Retinal pigment epithelial cell (primary cell): ENCODE data around the gene ZFYVE19.

Experiments
- DNase-seq: peaks from one replicate; pipeline ENCODE4 v3.0.0-alpha.2; 2010; ENCODE audit warnings: low read depth
- H3K4me3 ChIP-seq: 2 replicates; pipeline ENCODE4 v1.5.1; 2011; ENCODE audit warnings: mild to moderate bottlenecking, low read length, control low read depth, moderate library complexity
- TF ChIP-seq, protein P1 (sequence below): conservative IDR thresholded peaks from 2 replicates; pipeline ENCODE4 v1.5.1; 2011; ENCODE audit warnings: low read depth, low read length, control low read depth, inconsistent platforms

Gene ZFYVE19

DNA sequence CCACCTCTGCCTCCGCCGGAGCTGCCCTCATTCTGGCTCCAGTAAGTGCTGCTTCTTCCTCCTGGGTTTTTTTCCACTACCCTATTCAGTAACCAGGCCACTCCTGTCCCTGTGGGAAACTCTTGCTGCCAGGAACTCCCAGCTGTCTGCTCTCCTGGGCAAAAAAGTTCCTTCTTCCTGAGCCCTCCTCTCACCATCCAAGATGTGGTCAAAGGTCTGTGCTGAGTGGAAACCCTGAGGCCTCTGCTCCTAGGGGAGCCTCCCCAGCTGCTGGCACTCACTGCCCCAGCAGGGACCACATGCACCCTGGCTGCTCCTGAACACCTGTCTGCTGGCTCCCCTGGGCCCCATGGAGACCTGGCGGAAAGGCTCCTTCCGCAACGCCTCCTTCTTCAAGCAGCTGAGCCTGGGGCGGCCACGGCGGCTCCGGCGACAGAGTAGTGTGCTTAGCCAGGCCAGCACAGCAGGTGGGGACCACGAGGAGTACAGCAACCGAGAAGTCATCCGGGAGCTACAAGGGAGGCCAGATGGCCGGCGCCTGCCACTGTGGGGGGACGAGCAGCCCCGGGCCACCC lies 36.7 kb upstream of the ZFYVE19 start:
- H3K4me3 ChIP-seq: no peak overlapping the region
- TF ChIP-seq, protein P1, sequence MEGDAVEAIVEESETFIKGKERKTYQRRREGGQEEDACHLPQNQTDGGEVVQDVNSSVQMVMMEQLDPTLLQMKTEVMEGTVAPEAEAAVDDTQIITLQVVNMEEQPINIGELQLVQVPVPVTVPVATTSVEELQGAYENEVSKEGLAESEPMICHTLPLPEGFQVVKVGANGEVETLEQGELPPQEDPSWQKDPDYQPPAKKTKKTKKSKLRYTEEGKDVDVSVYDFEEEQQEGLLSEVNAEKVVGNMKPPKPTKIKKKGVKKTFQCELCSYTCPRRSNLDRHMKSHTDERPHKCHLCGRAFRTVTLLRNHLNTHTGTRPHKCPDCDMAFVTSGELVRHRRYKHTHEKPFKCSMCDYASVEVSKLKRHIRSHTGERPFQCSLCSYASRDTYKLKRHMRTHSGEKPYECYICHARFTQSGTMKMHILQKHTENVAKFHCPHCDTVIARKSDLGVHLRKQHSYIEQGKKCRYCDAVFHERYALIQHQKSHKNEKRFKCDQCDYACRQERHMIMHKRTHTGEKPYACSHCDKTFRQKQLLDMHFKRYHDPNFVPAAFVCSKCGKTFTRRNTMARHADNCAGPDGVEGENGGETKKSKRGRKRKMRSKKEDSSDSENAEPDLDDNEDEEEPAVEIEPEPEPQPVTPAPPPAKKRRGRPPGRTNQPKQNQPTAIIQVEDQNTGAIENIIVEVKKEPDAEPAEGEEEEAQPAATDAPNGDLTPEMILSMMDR: no peak
- no peak for DNase-seq

GRCh38 chr15:40771242-40771641 lies 35.6 kb upstream of the ZFYVE19 start:
- TF ChIP-seq, protein P1: no peak
- no peak for DNase-seq
- H3K4me3 ChIP-seq: no peak overlapping the region

DNA sequence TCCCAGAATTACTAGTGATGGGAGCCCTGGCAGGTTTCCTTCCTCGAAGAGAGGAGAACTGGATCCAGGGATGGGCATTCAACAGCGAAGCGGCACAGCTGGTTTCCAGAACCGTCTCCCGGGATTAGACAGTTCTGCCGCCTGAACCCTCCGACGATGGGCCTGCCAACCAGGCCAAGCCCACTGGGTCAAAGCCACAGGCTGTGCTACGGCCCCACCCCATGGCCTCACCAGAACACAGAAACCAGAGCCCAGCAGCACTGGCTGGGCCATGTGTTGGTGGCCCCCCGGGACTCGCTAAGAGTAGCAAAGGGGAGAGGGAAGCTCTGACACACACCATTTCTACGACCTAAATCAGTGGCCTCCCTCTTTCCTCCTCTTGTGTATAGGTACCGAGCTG lies 34.9 kb upstream of the ZFYVE19 start:
- no peak for DNase-seq
- TF ChIP-seq, protein P1: no peak
- no peak overlapping the region for H3K4me3 ChIP-seq

- TF ChIP-seq, protein P1: no peak
- no peak for DNase-seq
- H3K4me3 ChIP-seq: no peak overlapping the region
Measured at GRCh38 chr15:40773496-40773895, 33.4 kb upstream of the ZFYVE19 start.

DNA sequence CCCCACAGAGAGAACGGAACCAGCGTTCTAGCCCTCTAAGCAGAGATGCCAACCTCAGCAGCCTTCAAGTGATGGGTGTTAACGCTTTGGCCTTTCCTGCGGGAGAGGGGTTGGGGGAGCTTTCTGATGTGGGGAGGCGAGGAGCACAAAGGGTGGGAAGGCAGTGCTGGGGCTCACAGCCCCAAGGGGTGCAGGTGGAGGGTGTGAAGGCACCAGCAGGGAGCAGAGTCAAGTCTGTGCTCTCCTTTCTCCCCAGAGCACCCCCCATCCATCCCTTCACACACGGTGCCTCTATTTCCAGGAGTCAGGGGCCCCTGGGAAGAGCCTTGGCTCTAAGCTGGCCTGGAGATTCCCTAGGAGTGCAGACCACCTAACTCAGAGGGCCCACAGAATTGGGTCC lies 33.0 kb upstream of the ZFYVE19 start:
- TF ChIP-seq, protein P1: no peak
- H3K4me3 ChIP-seq: no peak overlapping the region
- no peak for DNase-seq

GRCh38 chr15:40775007-40775406 lies 31.9 kb upstream of the ZFYVE19 start:
- DNase-seq: no peak
- no peak overlapping the region for H3K4me3 ChIP-seq
- TF ChIP-seq, protein P1: no peak

DNA sequence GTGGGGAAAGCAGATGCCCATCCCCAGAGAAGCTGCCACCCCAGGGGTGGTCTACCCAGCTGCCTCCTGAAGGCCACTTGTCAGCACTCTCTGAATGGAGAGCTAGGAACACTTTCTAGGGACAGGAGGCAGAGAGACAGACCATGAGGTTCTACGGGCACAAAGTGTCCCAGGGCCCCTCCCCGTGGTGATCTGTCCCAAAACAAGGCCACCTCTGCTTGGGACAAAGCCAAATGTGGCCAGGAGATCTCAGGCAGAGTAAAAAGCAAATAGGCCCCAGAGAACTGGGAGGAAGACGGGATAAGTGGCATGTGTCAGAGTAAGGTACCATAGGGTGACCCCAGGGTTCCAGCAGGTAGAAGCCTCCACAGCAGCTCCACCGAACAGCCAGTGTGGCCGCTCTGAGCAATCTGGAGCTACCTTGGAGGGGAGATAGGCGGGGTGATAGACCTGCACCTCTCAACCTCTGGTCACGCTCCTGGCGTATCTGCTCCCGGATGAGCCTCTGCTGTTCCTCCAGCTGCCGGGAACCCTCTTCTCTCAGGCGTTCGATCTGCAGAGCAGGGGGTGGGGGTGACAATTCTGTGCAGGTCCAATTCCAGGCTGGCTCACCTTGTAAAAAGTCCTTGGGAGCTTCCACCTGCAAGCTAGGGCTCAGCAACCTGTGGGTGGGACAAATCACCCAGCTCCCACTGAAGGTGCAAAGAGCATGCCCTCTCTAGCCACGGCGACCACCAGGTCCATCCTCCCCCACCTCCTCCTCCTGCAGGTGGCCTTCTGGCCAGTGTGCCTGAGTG lies 31.0 kb upstream of the ZFYVE19 start:
- no peak for DNase-seq
- no peak overlapping the region for H3K4me3 ChIP-seq
- TF ChIP-seq, protein P1: no peak
